Loucy (cell line): ENCODE measurements around the gene KCNN3.
A peak's percentile ranks its signal among the peaks of the same experiment; 100 is the strongest.

ENCODE experiments used
- H2AFZ ChIP-seq: fragments of 200-600 bp; sonication (generic); 2 replicates; pipeline ENCODE4 v1.6.0; 2016; ENCODE audit warnings: antibody characterized with exemption, mild to moderate bottlenecking, low read length, moderate library complexity
- H3F3A ChIP-seq: fragments of 200-600 bp; 2 replicates; pipeline ENCODE4 v1.6.0; 2016; ENCODE audit warnings: antibody characterized with exemption, low read depth, mild to moderate bottlenecking
- H3K27me3 ChIP-seq: fragments of 200-600 bp; sonication (generic); 2 replicates; pipeline ENCODE4 v1.6.1; 2014; ENCODE audit warnings: low read length, mild to moderate bottlenecking; ENCODE audit not compliant: insufficient read depth, poor library complexity, severe bottlenecking
- H3K36me3 ChIP-seq: fragments of 200-600 bp; sonication (generic); 2 replicates; pipeline ENCODE4 v1.6.1; 2016; ENCODE audit warnings: low read length; ENCODE audit not compliant: insufficient read depth
- H3K4me1 ChIP-seq: fragments of 200-600 bp; sonication (generic); 2 replicates; pipeline ENCODE4 v1.5.1; 2014; ENCODE audit warnings: low read length, mild to moderate bottlenecking; ENCODE audit not compliant: insufficient read depth, poor library complexity, severe bottlenecking
- H3K4me2 ChIP-seq: fragments of 200-600 bp; sonication (generic); 2 replicates; pipeline ENCODE4 v1.6.0; 2014; ENCODE audit warnings: antibody characterized with exemption, low read length, low read depth, mild to moderate bottlenecking; ENCODE audit not compliant: poor library complexity, severe bottlenecking
- H3K4me3 ChIP-seq: fragments of 200-600 bp; sonication (generic); 2 replicates; pipeline ENCODE4 v1.5.1; 2014; ENCODE audit warnings: low read length, mild to moderate bottlenecking, mixed read lengths; ENCODE audit not compliant: poor library complexity, severe bottlenecking
- H3K79me2 ChIP-seq: fragments of 200-600 bp; sonication (generic); 2 replicates; pipeline ENCODE4 v1.6.1; 2014; ENCODE audit warnings: low read length; ENCODE audit not compliant: insufficient read depth
- H3K9ac ChIP-seq: fragments of 200-600 bp; sonication (generic); 2 replicates; pipeline ENCODE4 v1.6.0; 2014; ENCODE audit warnings: mild to moderate bottlenecking, low read depth, low read length, moderate library complexity; ENCODE audit not compliant: poor library complexity, severe bottlenecking
- H3K9me2 ChIP-seq: fragments of 200-600 bp; sonication (generic); replicated peaks from 2 replicates; pipeline ENCODE4 v1.6.1; 2016; ENCODE audit warnings: low read depth, low read length, mixed read lengths
- H3K9me3 ChIP-seq: fragments of 200-600 bp; sonication (generic); 2 replicates; pipeline ENCODE4 v1.6.1; 2014; ENCODE audit warnings: mild to moderate bottlenecking, antibody characterized with exemption, low read length, low read depth; ENCODE audit not compliant: insufficient read depth
- H4K20me1 ChIP-seq: fragments of 200-600 bp; sonication (generic); 2 replicates; pipeline ENCODE4 v1.6.0; 2014; ENCODE audit warnings: antibody characterized with exemption, low read length, mild to moderate bottlenecking; ENCODE audit not compliant: insufficient read depth, poor library complexity, severe bottlenecking
- CTCF ChIP-seq: fragments of 200-600 bp; sonication (generic); conservative IDR thresholded peaks from 2 replicates; pipeline ENCODE4 v1.5.1; 2014; ENCODE audit warnings: mild to moderate bottlenecking, antibody characterized with exemption, low read length
- EZH2phosphoT487 ChIP-seq: fragments of 200-600 bp; IDR thresholded peaks from 2 replicates; pipeline ENCODE4 v1.6.1; 2018; ENCODE audit warnings: antibody characterized with exemption, mild to moderate bottlenecking, moderate library complexity, borderline replicate concordance

KCNN3 gene

GRCh38 chr1:154760469-154760933 lies 109.6 kb downstream of the KCNN3 start:
- Histone ChIP-seq H3K4me3 (no peak overlapping the region), H3K9me2 (no peaks in the 10 kb centered on the region), H4K20me1 (no peaks in the 10 kb centered on the region), H3F3A (no peaks in the 10 kb centered on the region), H2AFZ (peak overlapping the region; percentile 59; the same call in 1 of the 2 replicates), H3K9me3 (no peaks in the 10 kb centered on the region), H3K4me2 (peak overlapping the region; percentile 14), H3K79me2 (no peaks in the 10 kb centered on the region), H3K36me3 (no peaks in the 10 kb centered on the region), H3K9ac (no peak overlapping the region), H3K4me1 (peaks cover 6% of the 10 kb centered on the region), H3K27me3 (no peaks in the 10 kb centered on the region)
- TF ChIP-seq CTCF: peak; percentile 73
- no peak for TF ChIP-seq EZH2phosphoT487

GRCh38 chr1:154759793-154760192 lies 110.3 kb downstream of the KCNN3 start:
- no peak overlapping the region for H3K4me3 ChIP-seq
- no peaks in the 10 kb centered on the region for H3K36me3 ChIP-seq
- H3K9ac ChIP-seq: no peak overlapping the region
- TF ChIP-seq EZH2phosphoT487 (no peak), CTCF (no peak)
- H2AFZ ChIP-seq: no peak overlapping the region
- no peaks in the 10 kb centered on the region for H3K79me2 ChIP-seq
- no peaks in the 10 kb centered on the region for H3F3A ChIP-seq
- H3K9me2 ChIP-seq: no peaks in the 10 kb centered on the region
- no peaks in the 10 kb centered on the region for H4K20me1 ChIP-seq
- no peaks in the 10 kb centered on the region for H3K9me3 ChIP-seq
- H3K27me3 ChIP-seq: no peaks in the 10 kb centered on the region
- H3K4me1 ChIP-seq: peaks cover 6% of the 10 kb centered on the region
- no peak overlapping the region for H3K4me2 ChIP-seq

GRCh38 chr1:154759196-154759595 lies 110.9 kb downstream of the KCNN3 start:
- Histone ChIP-seq H3F3A (no peaks in the 10 kb centered on the region), H3K9ac (no peak overlapping the region), H3K4me3 (no peak overlapping the region), H3K4me2 (no peak overlapping the region), H3K4me1 (peaks cover 6% of the 10 kb centered on the region), H3K36me3 (no peaks in the 10 kb centered on the region), H3K9me3 (no peaks in the 10 kb centered on the region), H3K9me2 (no peaks in the 10 kb centered on the region), H2AFZ (no peak overlapping the region), H3K79me2 (no peaks in the 10 kb centered on the region), H4K20me1 (no peaks in the 10 kb centered on the region), H3K27me3 (no peaks in the 10 kb centered on the region)
- TF ChIP-seq CTCF: no peak
- TF ChIP-seq EZH2phosphoT487: no peak
